H9 (cell line): ENCODE data around the gene SMCHD1. TPM values are rescaled to one million over a fixed set of nuclear protein-coding genes. Genes with fewer than 3 reads are reported as not detected.
A peak's percentile ranks its signal among the peaks of the same experiment; 100 is the strongest.

Source experiments
- DNase-seq: peaks from one replicate; pipeline ENCODE4 v3.0.0-alpha.2; 2017
- H2AFZ ChIP-seq: one replicate; pipeline ENCODE4 v1.6.1; 2013; ENCODE audit warnings: mild to moderate bottlenecking, low read length, control low read depth, moderate library complexity
- H2AK5ac ChIP-seq: 2 replicates; pipeline ENCODE4 v1.6.1; 2013; ENCODE audit warnings: low read length, control low read depth, mixed read lengths; ENCODE audit not compliant: insufficient read length
- H2BK120ac ChIP-seq: one replicate; pipeline ENCODE4 v1.6.1; 2013; ENCODE audit warnings: low read depth, mild to moderate bottlenecking, low read length, control low read depth, inconsistent platforms; ENCODE audit not compliant: poor library complexity, severe bottlenecking
- H2BK12ac ChIP-seq: 2 replicates; pipeline ENCODE4 v1.6.1; 2013; ENCODE audit warnings: low read length, control low read depth, mixed read lengths, low read depth; ENCODE audit not compliant: insufficient read length
- H2BK15ac ChIP-seq: 2 replicates; pipeline ENCODE4 v1.6.1; 2013; ENCODE audit warnings: low read depth, low read length, control low read depth
- H2BK20ac ChIP-seq: one replicate; pipeline ENCODE4 v1.6.1; 2013; ENCODE audit warnings: low read depth, mild to moderate bottlenecking, low read length, control low read depth, inconsistent platforms; ENCODE audit not compliant: poor library complexity, severe bottlenecking
- H2BK5ac ChIP-seq: 2 replicates; pipeline ENCODE4 v1.6.1; 2013; ENCODE audit warnings: low read length, control low read depth, mixed read lengths; ENCODE audit not compliant: insufficient read length
- H3K14ac ChIP-seq: 2 replicates; pipeline ENCODE4 v1.6.1; 2013; ENCODE audit warnings: low read length, control low read depth; ENCODE audit not compliant: insufficient read depth
- H3K18ac ChIP-seq: 2 replicates; pipeline ENCODE4 v1.6.1; 2013; ENCODE audit warnings: low read depth, mild to moderate bottlenecking, mixed read lengths, low read length, control low read depth; ENCODE audit not compliant: insufficient read length
- H3K23ac ChIP-seq: 2 replicates; pipeline ENCODE4 v1.6.1; 2013; ENCODE audit warnings: low read length, control low read depth, mixed read lengths, low read depth; ENCODE audit not compliant: insufficient read length
- H3K23me2 ChIP-seq: 2 replicates; pipeline ENCODE4 v1.6.1; 2013; ENCODE audit warnings: low read depth, mild to moderate bottlenecking, mixed read lengths, low read length, control low read depth; ENCODE audit not compliant: insufficient read length, poor library complexity, severe bottlenecking
- H3K27ac ChIP-seq: 2 replicates; pipeline ENCODE4 v1.5.1; 2013; ENCODE audit warnings: low read length, control low read depth, mixed read lengths, low read depth; ENCODE audit not compliant: insufficient read length
- H3K27me3 ChIP-seq: 2 replicates; pipeline ENCODE4 v1.6.1; 2013; ENCODE audit warnings: low read length, control low read depth, inconsistent platforms; ENCODE audit not compliant: insufficient read depth
- H3K4ac ChIP-seq: 2 replicates; pipeline ENCODE4 v1.6.1; 2013; ENCODE audit warnings: low read depth, mild to moderate bottlenecking, control low read depth, inconsistent platforms, low read length, moderate library complexity
- H3K4me1 ChIP-seq: 2 replicates; pipeline ENCODE4 v1.6.1; 2013; ENCODE audit warnings: low read length, control low read depth, inconsistent platforms; ENCODE audit not compliant: insufficient read depth
- H3K4me2 ChIP-seq: 2 replicates; pipeline ENCODE4 v1.6.1; 2013; ENCODE audit warnings: low read length, control low read depth, mixed read lengths; ENCODE audit not compliant: insufficient read length, insufficient read depth
- H3K56ac ChIP-seq: 2 replicates; pipeline ENCODE4 v1.6.1; 2013; ENCODE audit warnings: low read depth, mild to moderate bottlenecking, mixed read lengths, low read length, control low read depth; ENCODE audit not compliant: insufficient read length
- H3K79me1 ChIP-seq: 2 replicates; pipeline ENCODE4 v1.6.1; 2013; ENCODE audit warnings: low read depth, mild to moderate bottlenecking, moderate library complexity, low read length, control low read depth, inconsistent platforms; ENCODE audit not compliant: insufficient read depth, poor library complexity, severe bottlenecking
- H3K79me2 ChIP-seq: 2 replicates; pipeline ENCODE4 v1.6.1; 2013; ENCODE audit warnings: low read length, control low read depth, inconsistent platforms; ENCODE audit not compliant: insufficient read depth
- H3K9ac ChIP-seq: 2 replicates; pipeline ENCODE4 v1.6.1; 2013; ENCODE audit warnings: low read length, control low read depth, mixed read lengths; ENCODE audit not compliant: insufficient read length; ENCODE audit errors: extremely low read depth
- H3K9me3 ChIP-seq: one replicate; pipeline ENCODE4 v1.6.1; 2013; ENCODE audit warnings: low read depth, low read length, inconsistent platforms; ENCODE audit not compliant: control insufficient read depth
- H3T11ph ChIP-seq: one replicate; pipeline ENCODE4 v1.6.1; 2013; ENCODE audit warnings: mild to moderate bottlenecking, low read length, control low read depth, inconsistent platforms
- H4K20me1 ChIP-seq: one replicate; pipeline ENCODE4 v1.6.1; 2013; ENCODE audit not compliant: control insufficient read depth, insufficient read length, insufficient read depth
- H4K5ac ChIP-seq: 2 replicates; pipeline ENCODE4 v1.6.1; 2013; ENCODE audit warnings: low read depth, mild to moderate bottlenecking, mixed read lengths, low read length, control low read depth; ENCODE audit not compliant: insufficient read length
- H4K8ac ChIP-seq: replicated peaks from 2 replicates; pipeline ENCODE4 v1.6.1; 2013; ENCODE audit warnings: low read length, control low read depth, mixed read lengths, low read depth; ENCODE audit not compliant: insufficient read length
- H4K91ac ChIP-seq: 2 replicates; pipeline ENCODE4 v1.6.1; 2013; ENCODE audit warnings: low read depth, mild to moderate bottlenecking, moderate library complexity, mixed read lengths, low read length, control low read depth; ENCODE audit not compliant: insufficient read length
- H3K27ac Mint-ChIP-seq, 3 experiments: 2 replicates in 2 of 3; 3 replicates in 1 of 3; pipeline ENCODE4 v1.8.0; 2020 to 2021; ENCODE audit warnings: mixed read lengths in 3 of 3, mild to moderate bottlenecking in 1 of 3, moderate library complexity in 1 of 3
- H3K27me3 Mint-ChIP-seq: 2 replicates; pipeline ENCODE4 v1.8.0; 2021; ENCODE audit warnings: low read depth, mild to moderate bottlenecking, moderate library complexity, mixed read lengths
- H3K36me3 Mint-ChIP-seq, 3 experiments: 2 replicates in 2 of 3; 3 replicates in 1 of 3; pipeline ENCODE4 v1.8.0; 2020 to 2021; ENCODE audit warnings: low read depth in 3 of 3, mixed read lengths in 3 of 3; ENCODE audit not compliant: insufficient read depth in 1 of 3
- H3K4me1 Mint-ChIP-seq, 2 experiments: 2 replicates each; pipeline ENCODE4 v1.8.0; 2020; ENCODE audit warnings: mixed read lengths in 2 of 2
- H3K4me3 Mint-ChIP-seq, 2 experiments: 2 replicates in 1 of 2; 3 replicates in 1 of 2; pipeline ENCODE4 v1.8.0; 2020 to 2021; ENCODE audit warnings: mild to moderate bottlenecking in 2 of 2, mixed read lengths in 2 of 2, moderate library complexity in 1 of 2
- H3K9me3 Mint-ChIP-seq, 2 experiments: 2 replicates in 1 of 2; 3 replicates in 1 of 2; pipeline ENCODE4 v1.8.0; 2020; ENCODE audit warnings: mild to moderate bottlenecking in 2 of 2, mixed read lengths in 2 of 2, moderate library complexity in 1 of 2
- CTCF ChIP-seq: fragments of 200-600 bp; sonication (generic); conservative IDR thresholded peaks from 3 replicates; pipeline ENCODE4 v1.8.0; 2021; ENCODE audit warnings: antibody characterized with exemption, mild to moderate bottlenecking
- WGBS: extraction: QIAGEN DNeasy Blood & Tissue Kit; methylation state at CpG from one replicate; pipeline ENCODE4 v1.1.7; 2013; ENCODE audit warnings: missing lambda C conversion rate, low lambda C conversion rate, mixed read lengths; ENCODE audit not compliant: insufficient read length; ENCODE audit errors: extremely low coverage; 5-methylcytosine and 5-hydroxymethylcytosine counted together
- total RNA-seq: library from RNA; stranded (reverse); gene quantifications from 2 replicates; pipeline ENCODE4 v1.2.1, GENCODE V29; 2021

Gene SMCHD1
- total RNA-seq, 1 experiment from 2014 or later = 53.5 TPM

DNA sequence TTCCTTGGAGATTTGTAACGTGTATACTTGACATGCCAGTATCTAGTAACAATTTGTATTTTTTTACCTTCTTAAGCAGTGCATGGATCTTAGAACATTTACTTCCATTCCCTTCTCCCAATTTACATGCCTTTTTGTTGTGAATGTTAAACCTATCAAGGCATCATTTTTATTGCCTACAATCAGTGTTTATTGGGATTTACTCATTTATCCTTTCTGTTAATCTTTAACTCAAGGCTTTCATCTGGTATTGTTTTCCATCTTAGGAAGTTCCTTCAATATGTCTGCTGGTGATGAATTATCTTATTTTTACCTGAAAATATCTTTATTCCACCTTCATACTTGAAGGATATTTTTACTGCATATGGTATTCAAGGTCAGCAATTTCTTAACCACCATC, 102.8 kb downstream of the SMCHD1 start:
- Histone ChIP-seq H3K79me2 (no peaks in the 10 kb centered on the region), H2BK15ac (no peak overlapping the region), H2AFZ (no peak overlapping the region), H3K9ac (no peak overlapping the region), H2AK5ac (no peak overlapping the region), H4K91ac (no peak overlapping the region), H3K9me3 (no peaks in the 10 kb centered on the region), H3T11ph (no peak overlapping the region), H2BK120ac (no peak overlapping the region), H3K18ac (no peak overlapping the region), H3K14ac (no peak overlapping the region), H2BK20ac (no peak overlapping the region), H3K4me2 (no peak overlapping the region), H3K23ac (no peak overlapping the region), H3K23me2 (no peaks in the 10 kb centered on the region), H4K20me1 (no peaks in the 10 kb centered on the region), H3K27ac (no peak overlapping the region), H4K5ac (no peak overlapping the region), H2BK12ac (no peak overlapping the region), H4K8ac (no peak overlapping the region), H3K27me3 (no peaks in the 10 kb centered on the region), H2BK5ac (no peak overlapping the region), H3K4ac (no peak overlapping the region), H3K56ac (no peak overlapping the region), H3K4me1 (no peaks in the 10 kb centered on the region), H3K79me1 (no peaks in the 10 kb centered on the region)
- no peak for TF ChIP-seq CTCF
- Mint-ChIP-seq H3K9me3 (no peaks in the 10 kb centered on the region), H3K27ac (peak overlapping the region in 1 of 3 experiments; percentile 13; a peak in 2 of 7 replicates), H3K4me3 (no peak overlapping the region), H3K4me1 (no peaks in the 10 kb centered on the region), H3K27me3 (no peaks in the 10 kb centered on the region), H3K36me3 (peaks cover 6 to 29% (median 11%) of the 10 kb centered on the region in 3 experiments; a peak in 5 of 7 replicates)
- DNase-seq = no peak
- no CpG with 5 or more reads among the region's 1 CpG for WGBS
